H54 (cell line): Measurements from ENCODE around the gene PGGHG.
"Not testable (repeated sequence)": the region's sequence is repeated elsewhere in the genome, so short reads cannot be mapped to it uniquely, and the experiment has no call there.

Experiments
- DNase-seq: peaks from one replicate; pipeline ENCODE4 v3.0.0; 2011; ENCODE audit warnings: low spot score, mixed read lengths; ENCODE audit not compliant: insufficient read length
- FAIRE-seq: peaks from 3 replicates; lab custom pipeline; 2011; peaks lifted over from hg19 to GRCh38; lab: Jason Lieb, UNC
- POLR2A ChIP-seq: IDR thresholded peaks from 2 replicates; pipeline ENCODE4 v1.6.1; 2011; ENCODE audit warnings: low read depth, mild to moderate bottlenecking, low read length

PGGHG gene

DNA sequence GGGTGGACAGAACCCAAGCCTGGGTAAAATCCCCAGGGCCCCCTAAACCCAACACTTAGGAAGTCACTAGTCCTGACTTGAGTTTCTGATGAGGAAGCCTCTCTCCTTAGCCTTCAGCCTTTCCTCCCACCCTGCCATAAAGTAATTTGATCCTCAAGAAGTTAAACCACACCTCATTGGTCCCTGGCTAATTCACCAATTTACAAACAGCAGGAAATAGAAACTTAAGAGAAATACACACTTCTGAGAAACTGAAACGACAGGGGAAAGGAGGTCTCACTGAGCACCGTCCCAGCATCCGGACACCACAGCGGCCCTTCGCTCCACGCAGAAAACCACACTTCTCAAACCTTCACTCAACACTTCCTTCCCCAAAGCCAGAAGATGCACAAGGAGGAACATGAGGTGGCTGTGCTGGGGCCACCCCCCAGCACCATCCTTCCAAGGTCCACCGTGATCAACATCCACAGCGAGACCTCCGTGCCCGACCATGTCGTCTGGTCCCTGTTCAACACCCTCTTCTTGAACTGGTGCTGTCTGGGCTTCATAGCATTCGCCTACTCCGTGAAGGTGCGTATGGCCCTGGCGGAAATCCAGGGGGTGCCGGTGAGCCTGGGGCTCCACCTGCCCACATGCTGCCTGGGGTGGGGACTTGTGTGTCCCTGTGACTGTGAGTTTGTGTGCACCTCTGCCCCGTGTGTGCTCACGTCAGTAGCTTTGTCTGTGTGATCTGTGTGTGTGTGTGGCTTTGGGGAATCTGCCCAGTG is 25.0 kb downstream of the PGGHG start, which contains the start of gene IFITM1:
Gene IFITM1, plus strand, starts transcription at position 254 of the 767 bp plus-strand sequence. Its CDS starts 131 bp downstream, at position 385.
- TF ChIP-seq POLR2A: no peak
- no peak for FAIRE-seq
- no peak for DNase-seq

DNA sequence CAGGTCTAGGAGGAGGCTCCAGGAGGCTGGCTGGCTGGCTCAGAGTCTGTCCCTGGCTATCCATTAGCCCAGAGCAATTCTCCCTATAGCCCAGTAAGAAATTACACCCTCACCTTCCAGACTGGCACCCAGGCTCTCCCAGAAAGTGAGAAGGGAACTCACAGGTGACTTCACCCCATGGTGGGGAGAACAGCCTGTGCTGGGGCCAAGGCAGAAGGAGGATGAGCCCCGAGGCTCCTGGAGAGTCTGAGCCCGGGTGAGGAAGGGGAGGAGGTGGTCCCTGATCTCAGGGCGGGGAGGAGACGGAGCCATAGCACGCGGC is 25.6 kb downstream of the PGGHG start:
- DNase-seq, FAIRE-seq: not testable (repeated sequence)

DNA sequence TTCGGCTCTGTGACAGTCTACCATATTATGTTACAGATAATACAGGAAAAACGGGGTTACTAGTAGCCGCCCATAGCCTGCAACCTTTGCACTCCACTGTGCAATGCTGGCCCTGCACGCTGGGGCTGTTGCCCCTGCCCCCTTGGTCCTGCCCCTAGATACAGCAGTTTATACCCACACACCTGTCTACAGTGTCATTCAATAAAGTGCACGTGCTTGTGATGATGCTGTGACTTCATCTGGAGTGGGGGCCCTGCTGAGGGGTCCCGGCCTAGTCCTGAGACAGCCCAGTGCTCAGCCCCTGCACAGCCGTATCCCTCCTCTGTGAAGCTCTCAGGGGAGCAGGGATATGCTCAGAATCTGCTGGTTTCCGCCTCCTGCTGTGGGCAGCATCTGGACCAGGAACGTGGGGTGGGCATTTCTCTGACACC is 26.1 kb downstream of the PGGHG start:
- no peak for TF ChIP-seq POLR2A
- FAIRE-seq (no peak), DNase-seq (no peak)

DNA sequence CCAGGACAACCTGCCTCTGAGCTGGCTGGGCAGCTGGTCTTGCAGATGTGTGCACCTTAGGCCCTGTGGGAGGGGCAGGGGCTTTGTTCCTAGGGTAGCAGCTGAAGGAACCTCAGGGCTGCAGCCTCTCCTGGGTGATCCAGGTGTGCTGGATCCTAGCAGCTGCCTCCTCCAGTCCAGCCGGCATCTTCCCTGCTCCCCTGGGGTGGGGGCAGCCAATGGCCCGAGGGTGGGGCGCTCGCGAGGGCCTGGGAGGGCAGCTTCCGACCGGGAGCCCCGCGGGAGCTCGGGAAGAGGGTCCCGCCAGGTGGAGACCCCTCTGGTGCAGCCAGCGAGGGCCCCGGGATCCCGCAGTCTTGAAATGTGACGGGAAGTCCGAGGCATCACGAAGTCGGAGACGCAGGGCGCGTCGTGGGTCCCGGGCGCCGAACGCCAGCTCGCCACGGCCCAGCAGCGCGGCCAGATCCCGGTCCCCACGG is 26.6 kb downstream of the PGGHG start:
- DNase-seq (no peak), FAIRE-seq (no peak)
- TF ChIP-seq POLR2A: no peak

DNA sequence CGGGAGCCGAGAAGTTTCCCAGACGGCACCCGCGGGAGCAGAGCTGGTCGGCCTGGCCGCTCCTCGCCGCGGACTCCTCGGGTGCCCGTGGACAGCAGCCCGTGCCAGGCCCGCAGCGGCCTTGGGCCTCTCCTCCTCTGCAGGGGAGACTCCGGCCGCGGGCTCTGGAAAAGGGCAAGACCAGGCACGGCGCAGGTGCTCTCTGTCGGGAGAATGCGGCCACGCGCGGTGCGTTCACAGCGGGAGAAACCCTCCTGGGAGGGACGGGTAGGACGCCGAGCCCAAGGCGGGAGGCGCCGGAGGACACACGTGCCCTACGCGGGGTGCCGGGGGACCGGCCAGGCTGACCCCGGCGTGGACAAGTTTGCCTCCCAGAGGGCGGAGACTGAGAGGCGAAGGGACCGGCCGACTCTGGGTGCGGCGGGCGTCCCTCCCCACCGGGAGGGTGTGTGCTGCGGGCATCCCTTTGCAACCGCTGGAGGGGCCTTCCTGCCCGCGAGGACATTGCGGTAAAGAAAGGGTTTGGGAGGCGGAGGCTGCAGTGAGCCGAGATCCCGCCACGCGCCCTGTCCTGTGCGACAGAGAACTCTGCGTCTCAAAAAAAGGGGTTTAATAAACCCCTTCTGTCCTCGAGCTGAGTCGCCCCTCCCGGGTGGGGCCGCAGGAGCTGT is 27.2 kb downstream of the PGGHG start:
- TF ChIP-seq POLR2A: no peak
- FAIRE-seq: no peak
- no peak for DNase-seq

DNA sequence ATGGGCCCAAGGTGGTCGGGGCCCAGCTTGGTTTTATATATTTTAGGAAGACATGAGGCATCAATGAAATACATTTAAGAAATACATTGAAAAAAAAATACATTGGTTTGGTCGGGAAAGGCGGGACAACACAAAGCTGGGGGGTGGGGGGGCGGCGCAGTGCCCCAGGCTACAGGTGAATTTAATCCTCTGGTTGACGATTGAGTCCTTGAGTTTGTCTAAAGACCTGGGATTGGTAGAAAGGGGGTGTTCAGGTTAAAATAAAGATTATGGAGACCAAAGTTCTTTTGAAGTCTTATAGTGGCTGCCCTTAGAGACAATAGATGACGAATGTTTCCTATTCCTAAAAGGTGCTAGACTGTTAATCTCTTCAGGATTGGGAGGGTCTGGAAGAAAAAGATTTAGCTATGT is 28.0 kb downstream of the PGGHG start:
- no peak for DNase-seq
- no peak for TF ChIP-seq POLR2A
- FAIRE-seq: no peak

DNA sequence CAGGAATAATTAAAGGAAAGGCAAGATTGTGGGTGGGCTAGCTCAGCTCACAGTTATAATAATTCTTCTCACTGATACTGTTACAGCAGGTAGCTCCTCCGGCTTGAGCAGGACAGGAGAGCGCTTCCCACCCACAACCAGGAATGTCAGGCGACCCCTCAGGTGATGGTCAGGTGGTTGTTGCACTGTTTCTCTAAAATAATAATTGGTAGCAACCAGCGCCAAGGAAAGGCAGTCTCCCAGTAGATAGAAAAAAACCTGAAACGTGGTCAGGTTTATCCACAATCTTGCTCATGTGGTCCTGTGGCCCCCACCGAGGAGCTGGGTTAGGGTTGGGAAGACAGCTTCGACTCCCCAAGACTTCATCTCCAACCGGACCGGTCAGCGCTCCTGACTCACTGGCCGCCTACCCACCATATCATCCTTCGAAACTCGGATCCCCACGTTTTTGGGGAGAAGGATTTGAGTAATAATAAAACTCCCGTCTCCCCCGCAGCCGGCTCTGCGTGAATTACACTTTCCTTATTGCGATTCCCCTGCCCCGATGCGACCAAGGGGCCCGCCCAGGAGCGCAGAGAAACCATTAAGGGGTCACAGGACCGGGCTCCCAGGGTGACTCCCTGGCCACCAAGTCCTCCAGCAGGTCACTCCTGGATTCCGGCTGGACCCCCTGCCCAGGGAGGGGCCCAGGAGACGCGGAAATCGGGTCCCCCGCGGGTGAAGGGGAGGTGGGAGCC is 28.9 kb downstream of the PGGHG start:
- FAIRE-seq, DNase-seq: not testable (repeated sequence)

DNA sequence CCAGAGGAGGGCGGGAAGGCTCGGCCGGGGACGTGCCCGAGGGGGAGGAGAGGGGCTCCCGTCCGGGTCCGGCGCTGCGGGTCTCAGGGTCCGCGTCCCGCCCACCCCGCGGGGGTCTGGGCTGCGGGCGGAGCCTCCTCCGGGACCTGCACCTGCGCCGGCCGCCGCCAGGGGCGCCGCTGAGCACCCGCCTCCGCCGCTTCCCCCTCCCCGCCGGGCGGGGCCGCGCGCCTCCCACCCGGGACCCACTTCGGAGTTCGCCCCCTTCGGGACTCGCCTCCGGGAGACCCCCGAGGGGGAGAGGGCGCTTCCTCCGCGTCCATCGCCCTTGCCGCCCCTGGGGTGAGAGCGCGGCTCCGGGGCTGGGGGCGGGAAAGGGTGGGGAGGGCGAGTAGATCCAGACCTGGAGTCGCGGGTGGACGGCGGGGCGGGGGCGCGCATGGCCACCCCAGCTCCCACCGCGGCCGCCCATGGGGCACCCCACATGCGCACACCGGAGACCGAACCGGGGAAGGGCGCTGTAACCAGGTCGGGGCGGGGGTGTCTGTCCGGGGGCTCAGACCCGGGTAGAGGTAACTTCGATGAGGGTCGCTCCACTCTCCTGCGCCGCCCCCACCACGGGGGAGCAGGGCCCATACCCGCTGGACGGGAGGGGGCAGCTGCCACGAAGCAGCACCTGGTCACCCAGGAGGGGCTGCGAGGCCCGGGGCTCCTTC is 29.6 kb downstream of the PGGHG start:
- FAIRE-seq, DNase-seq: not testable (repeated sequence)

DNA sequence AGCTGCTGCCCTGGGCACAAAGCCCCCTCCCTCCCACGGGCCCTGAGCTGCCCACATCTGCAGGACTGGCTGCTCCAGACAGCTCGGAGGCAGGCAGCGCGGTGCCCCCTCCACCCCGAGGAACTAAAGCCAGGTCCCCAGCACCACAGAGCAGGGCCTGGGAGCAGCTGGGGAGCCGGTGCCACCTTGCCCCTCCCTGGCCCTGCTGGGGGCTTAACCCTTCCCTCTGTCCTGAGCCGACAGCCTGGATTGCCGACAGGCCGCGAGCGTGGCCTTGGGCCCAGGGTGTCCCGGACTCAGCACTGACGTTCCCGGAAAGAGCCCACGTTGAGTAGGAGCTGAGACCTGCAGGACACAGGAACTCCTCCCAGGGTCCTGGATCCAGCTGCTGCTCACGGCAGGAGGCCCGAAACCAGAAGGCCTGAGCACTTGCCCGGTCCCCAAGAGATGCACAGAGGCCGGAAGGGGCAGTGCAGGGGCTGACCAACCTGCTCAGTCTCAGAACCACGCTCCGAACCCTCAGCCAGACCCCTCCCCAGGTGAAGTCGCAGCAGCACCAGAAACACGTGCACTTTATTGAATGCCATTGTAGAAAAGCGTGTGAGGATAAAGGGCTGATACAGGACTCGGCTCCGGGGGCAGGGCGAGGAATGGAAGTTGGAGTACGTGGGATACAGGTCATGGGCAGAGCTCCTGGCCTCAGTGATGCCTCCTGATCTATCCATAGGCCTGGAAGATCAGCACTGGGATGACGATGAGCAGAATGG is 30.4 kb downstream of the PGGHG start:
- DNase-seq, FAIRE-seq: not testable (repeated sequence)
- 0 out of 2 replicates have a peak, but pooled peaks have one; percentile 6 for TF ChIP-seq POLR2A

DNA sequence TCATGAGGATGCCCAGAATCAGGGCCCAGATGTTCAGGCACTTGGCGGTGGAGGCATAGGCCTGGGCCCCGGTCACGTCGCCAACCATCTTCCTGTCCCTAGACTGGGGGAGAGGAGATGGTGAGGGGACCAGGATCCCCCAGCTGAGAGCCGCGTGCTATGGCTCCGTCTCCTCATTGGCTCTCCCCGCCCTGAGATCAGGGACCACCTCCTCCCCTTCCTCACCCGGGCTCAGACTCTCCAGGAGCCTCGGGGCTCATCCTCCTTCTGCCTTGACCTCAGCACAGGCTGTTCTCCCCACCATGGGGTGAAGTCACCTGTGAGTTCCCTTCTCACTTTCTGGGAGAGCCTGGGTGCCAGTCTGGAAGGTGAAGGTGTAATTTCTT is 31.0 kb downstream of the PGGHG start:
- DNase-seq, FAIRE-seq: not testable (repeated sequence)

DNA sequence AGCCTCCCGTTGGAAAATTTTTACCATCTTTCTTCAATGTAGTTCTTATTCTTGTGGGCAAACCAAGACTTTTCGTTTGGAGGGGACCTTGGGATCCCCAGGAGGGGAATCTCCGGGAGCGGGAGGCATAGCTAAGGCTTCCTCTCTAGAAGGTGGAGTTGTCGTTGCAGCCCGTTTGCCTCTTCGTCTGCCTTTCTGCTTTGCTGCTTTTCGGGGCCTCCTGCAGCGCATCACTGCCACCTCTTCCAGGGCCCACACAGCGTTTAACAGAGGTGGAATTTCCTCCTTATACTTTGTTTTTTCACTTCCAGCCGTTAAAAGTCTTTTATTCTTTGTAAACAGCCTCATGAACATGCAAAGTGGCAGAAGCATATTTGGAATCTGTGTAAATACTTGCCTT is 35.2 kb downstream of the PGGHG start:
- no peak for TF ChIP-seq POLR2A
- FAIRE-seq: no peak
- DNase-seq: no peak

DNA sequence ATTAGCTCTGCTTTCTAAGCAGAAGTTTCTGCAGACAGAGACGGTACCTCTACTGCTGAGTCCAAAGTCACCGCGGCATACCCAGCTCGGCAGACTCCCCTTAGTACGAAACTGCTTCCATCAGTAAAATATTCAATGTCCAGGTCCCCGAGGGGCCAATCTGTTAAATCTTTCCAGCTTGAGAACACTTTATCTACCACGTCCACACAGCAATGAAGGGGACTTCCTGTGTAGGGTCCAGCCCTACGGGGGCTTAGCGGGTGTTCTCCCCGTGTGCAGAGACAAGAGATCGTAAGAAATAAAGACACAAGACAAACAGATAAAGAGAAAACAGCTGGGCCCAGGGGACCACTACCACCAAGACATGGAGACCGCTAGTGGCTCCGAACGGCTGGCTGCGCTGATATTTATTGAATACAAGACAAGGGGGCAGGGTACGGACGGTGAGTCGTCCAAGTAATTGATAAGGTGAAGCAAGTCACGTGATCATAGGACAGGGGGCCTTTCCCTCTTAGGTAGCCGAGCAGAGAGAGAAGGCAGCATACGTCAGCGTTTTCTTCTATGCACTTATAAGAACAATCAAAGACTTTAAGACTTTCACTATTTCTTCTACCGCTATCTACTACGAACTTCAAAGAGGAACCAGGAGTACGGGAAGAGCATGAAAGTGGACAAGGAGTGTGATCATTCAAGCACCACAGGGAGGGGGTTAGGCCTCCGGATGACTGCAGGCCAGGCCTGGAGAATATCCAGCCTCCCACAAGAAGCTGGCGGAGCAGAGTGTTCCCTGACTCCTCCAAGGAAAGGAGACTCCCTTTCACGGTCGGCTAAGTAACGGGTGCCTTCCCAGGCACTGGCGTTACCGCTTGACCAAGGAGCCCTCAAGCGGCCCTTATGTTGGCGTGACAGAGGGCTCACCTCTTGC is 35.9 kb downstream of the PGGHG start:
- not testable (repeated sequence) for DNase-seq, FAIRE-seq
